Measurements from ENCODE around the gene PIGQ.
A peak's percentile ranks its signal among the peaks of the same experiment; 100 is the strongest.

PIGQ gene

GRCh38 chr16:551210-551609 is 18.6 kb upstream of the PIGQ start:
- Histone ChIP-seq H3K36me3 (peaks cover 42 to 66% (median 60%) of the 10 kb centered on the region in 11 experiments), H3K9ac (no peak overlapping the region), H3K27me3 (no peaks in the 10 kb centered on the region), H3K4me3 (no peak overlapping the region), H3K27ac (no peak overlapping the region), H3K9me3 (replicated peaks in 1 of 11) (no peaks in the 10 kb centered on the region), H3K4me1 (peaks cover 22 to 52% (median 41%) of the 10 kb centered on the region in 10 experiments), H3K4me2 (no peak overlapping the region), H4K20me1 (peaks cover 26 to 92% (median 73%) of the 10 kb centered on the region in 11 experiments)
- TF ChIP-seq Cebpa-rat (IDR thresholded peaks at IDR 0.05): no peak

- H3K9ac ChIP-seq: no peak overlapping the region
- no peak overlapping the region for H3K4me3 ChIP-seq
- no peaks in the 10 kb centered on the region for H3K9me3 ChIP-seq (replicated peaks in 1 of 11)
- peaks cover 14 to 50% (median 38%) of the 10 kb centered on the region in 10 experiments for H3K4me1 ChIP-seq
- peaks cover 42 to 66% (median 58%) of the 10 kb centered on the region in 11 experiments for H3K36me3 ChIP-seq
- no peak for TF ChIP-seq Cebpa-rat (IDR thresholded peaks at IDR 0.05)
- H3K4me2 ChIP-seq: no peak overlapping the region
- peaks cover 18 to 92% (median 72%) of the 10 kb centered on the region in 11 experiments for H4K20me1 ChIP-seq
- no peak overlapping the region for H3K27ac ChIP-seq
- H3K27me3 ChIP-seq: no peaks in the 10 kb centered on the region
Measured at GRCh38 chr16:552171-552570, 17.6 kb upstream of the PIGQ start.

- no peak for TF ChIP-seq Cebpa-rat (IDR thresholded peaks at IDR 0.05)
- Histone ChIP-seq H3K4me3 (no peak overlapping the region), H3K36me3 (peaks cover 30 to 52% (median 42%) of the 10 kb centered on the region in 11 experiments), H3K4me1 (peaks cover 13 to 50% (median 38%) of the 10 kb centered on the region in 10 experiments; a peak in 19 of 20 replicates), H4K20me1 (peaks cover 2 to 92% (median 69%) of the 10 kb centered on the region in 11 experiments; a peak in 21 of 22 replicates), H3K27ac (peak overlapping the region in 1 of 11 experiments; percentile 30; a peak in 1 of 22 replicates), H3K27me3 (peaks cover 6 to 15% (median 8%) of the 10 kb centered on the region in 11 experiments), H3K9ac (no peak overlapping the region), H3K9me3 (replicated peaks in 1 of 11) (no peaks in the 10 kb centered on the region), H3K4me2 (peak overlapping the region in 3 of 11 experiments; percentile 22 to 53 (median 28); a peak in 2 of 22 replicates)
Measured at GRCh38 chr16:553601-554296, 16.0 kb upstream of the PIGQ start.

- TF ChIP-seq Cebpa-rat (IDR thresholded peaks at IDR 0.05): no peak
- Histone ChIP-seq H3K4me2 (peak overlapping the region in 4 of 11 experiments; percentile 18 to 53 (median 25); a peak in 3 of 22 replicates), H3K36me3 (peaks cover 29 to 48% (median 40%) of the 10 kb centered on the region in 11 experiments), H3K4me1 (peaks cover 18 to 53% (median 41%) of the 10 kb centered on the region in 10 experiments; a peak in 19 of 20 replicates), H3K27me3 (peaks cover 12 to 20% (median 13%) of the 10 kb centered on the region in 11 experiments), H3K9ac (no peak overlapping the region), H3K4me3 (no peak overlapping the region), H4K20me1 (peaks cover 0 to 92% (median 72%) of the 10 kb centered on the region in 11 experiments; a peak in 20 of 22 replicates), H3K9me3 (replicated peaks in 1 of 11) (no peaks in the 10 kb centered on the region), H3K27ac (peak overlapping the region in 1 of 11 experiments; percentile 30; a peak in 1 of 22 replicates)
Measured at GRCh38 chr16:554297-554621, 15.5 kb upstream of the PIGQ start.

- H3K4me3 ChIP-seq: no peak overlapping the region
- peak overlapping the region in 5 of 11 experiments; percentile 18 to 54 (median 28); a peak in 5 of 22 replicates for H3K4me2 ChIP-seq
- no peak overlapping the region for H3K27ac ChIP-seq
- peaks cover 25 to 43% (median 35%) of the 10 kb centered on the region in 11 experiments for H3K36me3 ChIP-seq
- H4K20me1 ChIP-seq: peaks cover 0 to 92% (median 73%) of the 10 kb centered on the region in 11 experiments; a peak in 20 of 22 replicates
- H3K9me3 ChIP-seq (replicated peaks in 1 of 11): no peaks in the 10 kb centered on the region
- no peak overlapping the region for H3K9ac ChIP-seq
- TF ChIP-seq Cebpa-rat (IDR thresholded peaks at IDR 0.05): no peak
- H3K4me1 ChIP-seq: peaks cover 21 to 59% (median 46%) of the 10 kb centered on the region in 10 experiments; a peak in 19 of 20 replicates
- peaks cover 17 to 25% (median 19%) of the 10 kb centered on the region in 11 experiments for H3K27me3 ChIP-seq
Measured at GRCh38 chr16:554640-555365, 15.0 kb upstream of the PIGQ start.

GRCh38 chr16:555528-556473 is 14.0 kb upstream of the PIGQ start:
- no peak for TF ChIP-seq Cebpa-rat (IDR thresholded peaks at IDR 0.05)
- peaks cover 27 to 35% (median 29%) of the 10 kb centered on the region in 11 experiments for H3K27me3 ChIP-seq
- peaks cover 23 to 64% (median 48%) of the 10 kb centered on the region in 10 experiments; a peak in 19 of 20 replicates for H3K4me1 ChIP-seq
- H3K36me3 ChIP-seq: peaks cover 17 to 33% (median 25%) of the 10 kb centered on the region in 11 experiments
- no peak overlapping the region for H3K9ac ChIP-seq
- no peak overlapping the region for H3K27ac ChIP-seq
- peaks cover 0 to 85% (median 64%) of the 10 kb centered on the region in 11 experiments; a peak in 20 of 22 replicates for H4K20me1 ChIP-seq
- H3K4me2 ChIP-seq: peak overlapping the region in 4 of 11 experiments; percentile 27 to 83 (median 40); a peak in 7 of 22 replicates
- H3K9me3 ChIP-seq (replicated peaks in 1 of 11): no peaks in the 10 kb centered on the region
- H3K4me3 ChIP-seq: no peak overlapping the region

GRCh38 chr16:556474-557173 is 13.1 kb upstream of the PIGQ start:
- H3K4me2 ChIP-seq: peak overlapping the region in 9 of 11 experiments; percentile 31 to 98 (median 83); a peak in 13 of 22 replicates
- TF ChIP-seq Cebpa-rat (IDR thresholded peaks at IDR 0.05): no peak
- H3K9ac ChIP-seq: no peak overlapping the region
- H3K9me3 ChIP-seq (replicated peaks in 1 of 11): no peaks in the 10 kb centered on the region
- peaks cover 35 to 43% (median 37%) of the 10 kb centered on the region in 11 experiments for H3K27me3 ChIP-seq
- H3K4me1 ChIP-seq: peaks cover 23 to 72% (median 52%) of the 10 kb centered on the region in 10 experiments; a peak in 19 of 20 replicates
- no peak overlapping the region for H3K4me3 ChIP-seq
- no peak overlapping the region for H3K27ac ChIP-seq
- H4K20me1 ChIP-seq: peaks cover 0 to 85% (median 62%) of the 10 kb centered on the region in 11 experiments; a peak in 19 of 22 replicates
- H3K36me3 ChIP-seq: peaks cover 9 to 24% (median 17%) of the 10 kb centered on the region in 11 experiments

Measured in BLaER1 treated with 17β-estradiol and CSF1 and Interleukin-3, amounts not matched to agents 10 nM and 100 nM (cell line).